Measurements from ENCODE around the gene ENTPD8. TPM values are rescaled to one million over a fixed set of nuclear protein-coding genes. Genes with fewer than 3 reads are reported as not detected.

The ENTPD8 gene
- 0.60 TPM for total RNA-seq

GRCh38 chr9:137441289-137441934 is at the start of gene ENTPD8:
TSS of gene ENTPD8 (minus strand) at chr9:137441357. CDS start at chr9:137438285, 3,072 bp downstream.

DNA sequence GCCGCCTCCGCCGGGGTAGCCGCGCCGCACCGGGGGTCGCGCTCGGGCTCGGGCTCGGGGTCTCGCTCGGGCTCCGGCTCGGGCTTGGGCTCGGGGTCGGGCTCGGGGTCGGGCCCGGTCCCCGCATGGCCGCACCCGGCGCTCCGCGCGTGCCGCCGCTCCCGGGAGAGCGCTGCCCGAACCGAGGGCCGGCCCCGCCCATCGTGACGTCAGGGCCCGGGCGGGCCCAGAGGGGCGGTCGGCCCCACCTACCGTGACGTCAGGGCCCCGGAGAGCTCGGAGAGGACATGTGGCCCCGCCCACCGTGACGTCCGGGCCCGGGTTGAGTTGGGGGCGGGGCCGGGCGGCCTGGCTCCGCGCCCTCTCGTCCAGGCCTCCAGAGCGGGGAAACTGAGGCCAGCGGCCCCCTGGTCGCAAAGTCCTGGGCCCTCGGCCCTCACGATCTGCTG is 18.0 kb upstream of the ENTPD8 start, which contains the start of gene NSMF:
Gene NSMF (minus strand): TSS at position 183 of the 449 bp plus-strand sequence. CDS start 232 bp downstream, outside the sequence.

GRCh38 chr9:137422604-137423513 is 18.3 kb downstream of the ENTPD8 start, which contains the start of the genes EXD3 and NOXA1:
TSS of gene EXD3 (minus strand) at chr9:137423162. CDS start at chr9:137395357, 27,805 bp downstream.
TSS of gene NOXA1 (plus strand) at chr9:137423393. CDS start at chr9:137423530, 137 bp downstream.

Other genes starting within 250 kb of the ENTPD8 start
- gene TPRN, start 240.6 kb downstream of the ENTPD8 start, total RNA-seq: 11.3 TPM
- gene TMEM203, start 235.7 kb downstream of the ENTPD8 start, total RNA-seq: 34.2 TPM
- 10.3 TPM for gene NDOR1, start 235.7 kb downstream of the ENTPD8 start, total RNA-seq
- gene RNF208, start 219.1 kb downstream of the ENTPD8 start, total RNA-seq: 2.7 TPM
- 0.60 TPM for gene CYSRT1, start 216.2 kb downstream of the ENTPD8 start, total RNA-seq
- gene RNF224, start 213.9 kb downstream of the ENTPD8 start, total RNA-seq: not detected
- not detected for gene SLC34A3, start 210.5 kb downstream of the ENTPD8 start, total RNA-seq
- 374 TPM for gene TUBB4B, start 200.1 kb downstream of the ENTPD8 start, total RNA-seq
- not detected for gene STPG3, start 190.1 kb downstream of the ENTPD8 start, total RNA-seq
- 39.1 TPM for gene NELFB, start 186.0 kb downstream of the ENTPD8 start, total RNA-seq
- gene TOR4A, start 163.6 kb downstream of the ENTPD8 start, total RNA-seq: 3.7 TPM
- 23.3 TPM for gene NRARP, start 139.1 kb downstream of the ENTPD8 start, total RNA-seq
- gene EXD3, start 18.2 kb downstream of the ENTPD8 start, total RNA-seq: 22.0 TPM
- gene NOXA1, start 18.0 kb downstream of the ENTPD8 start, total RNA-seq: 4.2 TPM
- 27.7 TPM for gene NSMF, start 18.0 kb upstream of the ENTPD8 start, total RNA-seq
- 3.0 TPM for gene PNPLA7, start 109.0 kb upstream of the ENTPD8 start, total RNA-seq
- 18.1 TPM for gene MRPL41, start 110.5 kb upstream of the ENTPD8 start, total RNA-seq
- gene DPH7, start 137.6 kb upstream of the ENTPD8 start, total RNA-seq: 40.6 TPM
- 15.4 TPM for gene ZMYND19, start 149.2 kb upstream of the ENTPD8 start, total RNA-seq
- 27.5 TPM for gene ARRDC1, start 164.3 kb upstream of the ENTPD8 start, total RNA-seq
- 112 TPM for gene EHMT1, start 177.6 kb upstream of the ENTPD8 start, total RNA-seq